AG09309 (cell line): Measurements from ENCODE around the gene CEMIP2.
A peak's percentile ranks its signal among the peaks of the same experiment; 100 is the strongest.
"Not testable (repeated sequence)": the region's sequence is repeated elsewhere in the genome, so short reads cannot be mapped to it uniquely, and the experiment has no call there.

Experiments used
- DNase-seq: peaks from one replicate; pipeline ENCODE4 v3.0.0-alpha.2; 2010; ENCODE audit warnings: low read depth
- H3K4me3 ChIP-seq: 2 replicates; pipeline ENCODE4 v1.5.1; 2011; ENCODE audit warnings: mild to moderate bottlenecking, low read depth, low read length, moderate library complexity; ENCODE audit not compliant: control insufficient read depth
- CTCF ChIP-seq: IDR thresholded peaks from 2 replicates; pipeline ENCODE4 v1.5.1; 2011; ENCODE audit warnings: mild to moderate bottlenecking, low read depth, low read length, inconsistent platforms; ENCODE audit not compliant: insufficient read depth, control insufficient read depth; ENCODE audit errors: missing control alignments

CEMIP2 gene

GRCh38 chr9:71806901-71807307, 38.6 kb upstream of the CEMIP2 start:
- TF ChIP-seq CTCF = peak; percentile 96
- no peak overlapping the region for H3K4me3 ChIP-seq
- no peak for DNase-seq

GRCh38 chr9:71805096-71805495, 36.8 kb upstream of the CEMIP2 start:
- not testable (repeated sequence) for DNase-seq, H3K4me3 ChIP-seq

GRCh38 chr9:71801826-71802225, 33.5 kb upstream of the CEMIP2 start:
- no peak for TF ChIP-seq CTCF
- H3K4me3 ChIP-seq = no peak overlapping the region
- DNase-seq = no peak

GRCh38 chr9:71797266-71797665, 29.0 kb upstream of the CEMIP2 start:
- H3K4me3 ChIP-seq = no peak overlapping the region
- DNase-seq = no peak
- TF ChIP-seq CTCF = no peak

GRCh38 chr9:71796100-71796767, 27.9 kb upstream of the CEMIP2 start:
- no peak for DNase-seq
- H3K4me3 ChIP-seq = no peak overlapping the region
- no peak for TF ChIP-seq CTCF

- no peak for DNase-seq
These were observed 26.9 kb upstream of the CEMIP2 start for GRCh38 chr9:71795097-71795813.

More at GRCh38 chr9:71795097-71795813, 26.9 kb upstream of the CEMIP2 start:
- H3K4me3 ChIP-seq = no peak overlapping the region
- no peak for TF ChIP-seq CTCF
